ENCODE measurements around the gene OR5D18.
"Not testable (repeated sequence)": the region's sequence is repeated elsewhere in the genome, so short reads cannot be mapped to it uniquely, and the experiment has no call there.

OR5D18 gene

DNA sequence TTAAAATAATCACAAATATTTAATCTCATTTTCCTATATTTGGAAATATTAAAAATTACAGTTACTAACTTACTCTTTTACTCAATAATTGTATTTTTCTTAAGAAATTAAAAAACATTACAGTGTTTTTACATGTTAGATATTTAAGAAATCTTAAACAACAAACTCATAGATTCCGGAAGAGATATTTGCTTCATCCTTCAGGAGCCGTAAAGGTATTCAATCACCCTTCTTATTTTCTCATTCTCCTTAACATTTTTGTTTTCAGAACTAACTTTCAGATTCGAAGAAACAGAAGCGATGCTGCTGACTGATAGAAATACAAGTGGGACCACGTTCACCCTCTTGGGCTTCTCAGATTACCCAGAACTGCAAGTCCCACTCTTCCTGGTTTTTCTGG, at the start of gene OR5D18:
Gene OR5D18, plus strand, starts transcription at position 301 of the 400 bp plus-strand sequence. Its CDS starts 0 bp downstream, at position 301.
- no peak for DNase-seq

DNA sequence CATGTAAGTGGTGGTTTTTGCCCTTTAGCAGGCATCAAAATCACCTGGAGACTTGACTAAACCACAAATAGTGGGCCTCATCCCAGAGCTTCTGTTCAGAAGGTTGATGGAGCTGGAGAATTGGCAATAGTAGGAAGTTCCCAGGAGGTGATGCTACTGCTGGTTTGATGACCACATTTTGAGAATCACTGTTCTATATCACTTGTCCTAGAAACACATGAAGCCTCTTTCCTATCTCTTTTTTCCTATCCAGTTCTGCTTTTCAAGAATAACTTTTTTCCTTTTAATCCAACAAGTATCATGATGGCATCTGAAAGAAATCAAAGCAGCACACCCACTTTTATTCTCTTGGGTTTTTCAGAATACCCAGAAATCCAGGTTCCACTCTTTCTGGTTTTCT, 46.3 kb upstream of the OR5D18 start, which contains the start of gene OR5D13:
Gene OR5D13, plus strand, starts transcription at position 301 of the 400 bp plus-strand sequence. Its CDS starts 0 bp downstream, at position 301.
- DNase-seq, result no peak

DNA sequence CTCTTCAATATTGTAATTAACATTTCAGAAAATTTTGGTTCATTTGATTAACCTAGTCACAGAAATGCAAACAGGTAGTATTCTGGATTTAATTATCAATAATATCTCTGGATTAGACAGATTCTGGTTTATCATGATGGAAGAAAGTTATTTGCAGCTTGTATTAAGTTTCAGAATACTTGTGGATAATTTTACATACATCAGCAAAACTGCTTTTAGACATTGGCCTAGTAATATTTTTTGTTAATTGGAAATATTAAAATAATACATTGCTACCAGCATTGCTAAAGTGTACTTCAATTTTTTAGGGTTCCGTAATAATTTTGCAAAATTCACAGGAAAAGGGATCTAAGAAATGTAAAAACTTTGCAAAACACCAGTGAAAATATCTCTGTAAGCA, 27.8 kb upstream of the OR5D18 start:
- DNase-seq, result no peak

DNA sequence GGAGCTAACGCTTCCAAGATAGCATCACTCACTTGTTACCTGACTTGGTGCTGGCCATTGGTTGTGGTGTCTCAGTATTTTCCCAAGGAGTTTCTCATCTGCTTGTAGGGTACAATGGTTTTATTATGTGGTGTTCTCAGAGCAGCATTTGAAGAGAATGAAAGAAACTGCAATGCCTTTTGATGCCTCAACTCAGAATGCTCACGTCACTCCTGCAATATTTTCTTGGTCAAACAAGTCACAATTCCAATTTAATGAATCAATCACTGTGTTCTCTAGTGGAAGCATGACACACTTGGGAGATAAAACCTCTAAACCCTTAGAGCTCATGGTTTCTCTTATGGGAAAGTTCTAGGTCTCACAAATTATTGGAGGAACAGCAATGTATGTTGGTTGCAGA, 26.1 kb upstream of the OR5D18 start:
- no peak for DNase-seq

DNA sequence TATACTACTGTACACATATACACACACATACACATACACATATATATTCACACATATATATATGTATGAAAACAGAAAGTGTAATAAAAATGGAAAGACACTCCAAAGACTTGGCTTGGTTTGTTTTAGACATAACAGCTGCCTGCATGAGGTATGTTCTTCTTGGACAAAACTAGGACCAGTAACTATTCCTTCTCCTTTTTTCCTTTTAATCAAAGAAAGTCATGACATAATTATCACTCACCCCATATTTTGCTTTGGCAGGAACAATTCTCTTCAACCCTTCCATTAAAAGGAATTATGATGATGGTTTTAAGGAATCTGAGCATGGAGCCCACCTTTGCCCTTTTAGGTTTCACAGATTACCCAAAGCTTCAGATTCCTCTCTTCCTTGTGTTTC, 24.2 kb upstream of the OR5D18 start, which contains the start of gene OR5D14:
Gene OR5D14, plus strand, starts transcription at position 301 of the 400 bp plus-strand sequence. Its CDS starts 0 bp downstream, at position 301.
- DNase-seq, result no peak

DNA sequence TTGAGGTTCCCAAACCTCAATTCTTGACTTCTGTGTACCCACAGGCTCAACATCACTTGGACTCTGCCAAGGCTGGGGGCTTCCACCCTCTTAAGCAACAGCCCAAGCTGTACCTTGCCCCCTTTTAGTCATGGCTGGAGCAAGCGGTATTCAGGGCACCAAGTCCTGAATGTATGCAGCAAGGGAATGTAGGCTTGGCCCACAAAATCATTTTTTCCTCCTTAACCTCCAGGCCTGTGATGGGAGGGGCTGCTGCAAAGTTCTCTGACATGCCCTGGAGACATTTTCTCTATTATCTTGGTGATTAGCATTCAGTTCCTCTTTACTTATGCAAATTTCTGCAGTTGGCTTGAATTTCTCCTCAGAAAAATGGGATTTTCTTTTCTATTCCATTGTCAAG, 13.2 kb upstream of the OR5D18 start:
- DNase-seq, result no peak

DNA sequence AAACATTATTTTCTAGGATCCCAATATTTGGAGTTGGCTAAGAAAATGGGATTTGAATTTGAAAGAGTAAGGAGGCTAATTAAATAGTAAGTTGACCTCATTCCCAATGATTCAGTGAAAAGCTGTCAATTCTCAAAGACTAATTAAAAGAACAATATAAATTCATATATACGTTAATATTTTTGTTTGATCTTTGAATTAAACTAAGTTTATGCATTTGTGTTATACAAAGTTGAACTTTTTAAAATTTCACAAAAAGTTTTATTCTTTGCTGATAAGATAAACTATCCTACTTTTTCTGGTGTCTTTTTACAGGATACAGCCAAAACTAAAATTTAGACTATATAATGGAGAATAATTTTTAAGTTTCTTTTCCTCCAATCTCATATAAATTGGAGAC, 8.4 kb upstream of the OR5D18 start, which contains the start of gene OR5L1:
Gene OR5L1, plus strand, starts transcription at position 301 of the 400 bp plus-strand sequence. CDS start 100 bp downstream, outside the sequence.
- no peak for DNase-seq

DNA sequence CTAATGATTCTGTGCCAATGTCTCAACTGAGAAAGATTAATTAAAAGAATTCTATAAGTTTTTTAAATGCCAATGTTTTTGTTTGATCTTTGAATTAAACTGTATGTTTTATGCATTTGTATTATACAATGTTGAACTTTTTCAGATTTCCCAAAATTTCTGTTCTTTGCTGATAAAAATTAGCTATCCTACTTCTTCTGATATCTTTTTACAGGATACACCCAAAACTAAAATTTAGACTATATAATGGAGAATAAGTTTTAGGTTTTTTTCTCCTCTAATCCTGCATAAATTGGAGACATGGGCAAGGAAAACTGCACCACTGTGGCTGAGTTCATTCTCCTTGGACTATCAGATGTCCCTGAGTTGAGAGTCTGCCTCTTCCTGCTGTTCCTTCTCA, 7.5 kb downstream of the OR5D18 start, which contains the start of gene OR5L2:
Gene OR5L2, plus strand, starts transcription at position 301 of the 400 bp plus-strand sequence. Its CDS starts 0 bp downstream, at position 301.
- DNase-seq, result no peak

DNA sequence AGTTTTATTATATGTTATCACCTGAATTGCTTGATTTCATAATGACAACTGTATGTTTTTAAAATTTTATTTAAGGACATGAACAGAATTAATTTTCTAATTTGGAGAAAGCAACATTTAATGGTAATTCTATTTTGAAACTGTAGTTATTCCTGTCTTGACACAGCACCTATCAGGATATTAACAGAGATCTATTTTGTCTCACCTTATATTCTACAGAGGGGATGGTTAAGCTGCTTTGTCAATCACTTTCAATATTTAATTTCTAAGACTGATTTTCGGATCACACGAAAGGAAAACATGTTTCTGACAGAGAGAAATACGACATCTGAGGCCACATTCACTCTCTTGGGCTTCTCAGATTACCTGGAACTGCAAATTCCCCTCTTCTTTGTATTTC, 19.0 kb downstream of the OR5D18 start, which contains the start of gene OR5D16:
Gene OR5D16, plus strand, starts transcription at position 301 of the 400 bp plus-strand sequence. Its CDS starts 0 bp downstream, at position 301.
- DNase-seq, result no peak

DNA sequence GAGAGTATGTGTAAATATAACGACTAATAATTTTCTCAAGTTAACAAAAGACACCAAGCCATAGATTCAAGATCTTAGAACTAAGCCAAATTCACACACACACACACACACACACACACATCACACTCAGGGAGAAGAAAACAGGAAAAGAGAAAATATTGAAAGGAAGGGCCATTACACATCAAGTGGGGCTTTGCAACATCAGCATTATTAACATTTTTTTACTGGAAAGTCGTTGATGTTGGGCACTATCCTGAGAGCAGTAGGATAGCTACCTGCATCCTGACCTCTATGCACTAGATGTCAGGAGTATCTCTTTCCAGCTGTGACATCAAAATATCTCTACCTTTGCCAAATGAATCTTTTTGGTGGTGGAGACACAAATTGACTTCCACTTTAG, 28.0 kb downstream of the OR5D18 start:
- DNase-seq, result no peak

DNA sequence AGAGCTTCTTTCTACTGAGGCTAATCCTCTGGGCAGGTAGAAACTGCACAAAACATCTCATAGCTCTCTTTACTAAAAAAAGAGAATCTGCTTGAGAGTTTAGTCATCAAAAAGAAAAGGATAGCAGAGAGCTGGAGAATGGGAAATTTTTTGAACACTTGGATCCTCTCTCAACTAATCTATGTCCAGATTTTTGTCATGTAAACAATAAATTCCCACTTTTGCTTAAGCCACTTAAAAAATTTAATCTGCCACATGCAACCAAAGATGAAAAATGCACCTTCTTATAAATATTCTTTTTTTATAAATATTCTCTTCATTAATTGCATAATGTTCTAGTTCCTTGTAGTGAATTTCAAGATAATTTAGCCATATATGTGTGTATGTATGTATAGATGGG, 29.6 kb downstream of the OR5D18 start:
- DNase-seq, result no peak

DNA sequence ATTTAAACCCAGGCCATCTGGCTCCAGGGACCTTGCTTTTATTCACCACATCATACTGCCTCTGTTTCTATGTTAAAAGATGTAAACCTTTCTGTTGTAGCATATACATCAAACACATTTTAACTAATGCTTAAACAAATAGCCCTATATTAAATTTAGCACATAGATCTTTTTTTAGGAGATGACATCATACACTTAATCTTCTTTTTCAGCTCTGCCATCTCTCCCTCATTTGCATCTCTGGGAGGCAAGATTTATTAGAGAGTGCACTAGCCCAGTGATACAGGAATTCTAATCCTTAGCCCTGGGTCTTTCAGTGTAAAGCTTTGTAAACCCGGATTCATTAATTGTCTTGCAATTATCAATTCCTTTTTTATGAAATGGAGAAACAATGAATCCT, 32.7 kb downstream of the OR5D18 start:
- DNase-seq, result no peak

DNA sequence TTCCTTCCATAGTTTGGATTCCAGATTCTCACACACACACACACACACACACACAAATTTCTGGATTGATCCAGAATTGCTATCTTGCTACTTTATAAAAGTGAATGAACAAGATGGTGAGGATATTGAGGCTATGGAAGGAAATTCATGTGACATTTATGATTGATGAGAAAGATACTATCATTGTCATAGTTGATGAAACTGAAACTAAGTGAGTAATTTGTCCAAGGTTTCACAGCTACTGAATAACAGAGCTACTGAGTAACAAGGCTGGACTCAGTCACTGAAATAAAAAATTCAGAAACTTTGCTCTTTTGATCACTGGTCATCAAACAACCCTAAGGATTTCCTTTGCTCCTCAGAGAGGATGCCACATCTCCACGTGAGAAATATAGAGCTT, 35.3 kb downstream of the OR5D18 start:
- DNase-seq, result no peak

DNA sequence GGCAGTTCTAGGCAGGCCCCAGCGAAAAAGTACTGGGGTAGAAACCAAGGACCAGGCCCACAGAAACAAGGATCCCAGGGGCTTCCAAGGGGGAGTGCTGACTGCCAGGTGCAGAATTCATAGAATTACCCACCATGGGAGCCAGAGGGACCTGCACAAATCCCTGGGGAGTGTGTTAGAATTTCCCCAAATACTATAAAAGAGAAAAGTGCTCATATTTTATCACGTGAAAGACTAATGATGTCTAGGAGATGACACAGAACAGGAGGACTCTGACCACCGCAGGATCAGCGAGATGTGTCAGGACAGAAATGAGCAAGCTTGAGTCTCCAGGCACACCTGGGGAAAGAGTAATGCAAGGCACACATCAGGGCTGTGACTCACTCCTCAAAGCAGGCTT, 47.9 kb downstream of the OR5D18 start:
- DNase-seq, result not testable (repeated sequence)
